HEK293 (cell line): ENCODE measurements around the gene ZNF804A.

Experiments
- CTCF ChIP-seq: fragments of 450-650 bp; formaldehyde crosslinking; IDR thresholded peaks from 2 replicates; pipeline ENCODE4 v1.5.1; 2016; ENCODE audit warnings: missing biosample characterization, missing genetic modification characterization
- EGR2 ChIP-seq: fragments of 450-650 bp; formaldehyde crosslinking; IDR thresholded peaks from 2 replicates; pipeline ENCODE4 v1.5.1; 2016; ENCODE audit warnings: low read depth, missing biosample characterization, missing genetic modification characterization
- KLF16 ChIP-seq: fragments of 450-650 bp; formaldehyde crosslinking; IDR thresholded peaks from 2 replicates; pipeline ENCODE4 v1.5.1; 2017; ENCODE audit warnings: missing biosample characterization, missing genetic modification characterization
- MEIS1 ChIP-seq: sonication (generic); formaldehyde crosslinking; IDR thresholded peaks from 2 replicates; pipeline ENCODE4 v1.8.1; 2022; ENCODE audit warnings: missing genetic modification reagents, mild to moderate bottlenecking, borderline replicate concordance
- MYNN ChIP-seq: fragments of 450-650 bp; formaldehyde crosslinking; IDR thresholded peaks from 2 replicates; pipeline ENCODE4 v1.5.1; 2016; ENCODE audit warnings: missing biosample characterization, missing genetic modification characterization, borderline replicate concordance
- SP2 ChIP-seq: fragments of 450-650 bp; formaldehyde crosslinking; IDR thresholded peaks from 2 replicates; pipeline ENCODE4 v1.5.1; 2016; ENCODE audit warnings: missing biosample characterization, missing genetic modification characterization
- YY1 ChIP-seq: fragments of 450-650 bp; formaldehyde crosslinking; IDR thresholded peaks from 2 replicates; pipeline ENCODE4 v1.5.1; 2018; ENCODE audit warnings: missing biosample characterization, missing genetic modification characterization
- ZFP37 ChIP-seq: fragments of 450-650 bp; formaldehyde crosslinking; IDR thresholded peaks from 2 replicates; pipeline ENCODE4 v1.5.1; 2016; ENCODE audit warnings: missing biosample characterization, missing genetic modification characterization
- ZNF530 ChIP-seq: fragments of 450-650 bp; formaldehyde crosslinking; IDR thresholded peaks from 2 replicates; pipeline ENCODE4 v1.5.1; 2016; ENCODE audit warnings: low read depth, missing biosample characterization, missing genetic modification characterization
- ZNF623 ChIP-seq: fragments of 450-650 bp; formaldehyde crosslinking; IDR thresholded peaks from 2 replicates; pipeline ENCODE4 v1.5.1; 2016; ENCODE audit warnings: missing biosample characterization, missing genetic modification characterization

GRCh38 chr2:184921676-184922075 lies 323.3 kb downstream of the ZNF804A start:
- no peak for TF ChIP-seq EGR2 (tag by site-specific recombination)
- no peak for TF ChIP-seq YY1 (tag by site-specific recombination)
- no peak for TF ChIP-seq CTCF (tag by site-specific recombination)
- TF ChIP-seq ZNF623 (tag by site-specific recombination): no peak
- TF ChIP-seq ZNF530 (tag by site-specific recombination): no peak
- TF ChIP-seq MEIS1 (CRISPR knock-in tag): no peak
- no peak for TF ChIP-seq MYNN (tag by site-specific recombination)
- TF ChIP-seq KLF16 (tag by site-specific recombination): no peak
- TF ChIP-seq ZFP37 (tag by site-specific recombination): no peak
- no peak for TF ChIP-seq SP2 (tag by site-specific recombination)
